NCI-H2107 (cell line): ENCODE results near the gene ADAM12.

Experiments
- DNase-seq: peaks from one replicate; lab custom pipeline; 2025; lab: John Stamatoyannopoulos, UW

The ADAM12 gene

DNA sequence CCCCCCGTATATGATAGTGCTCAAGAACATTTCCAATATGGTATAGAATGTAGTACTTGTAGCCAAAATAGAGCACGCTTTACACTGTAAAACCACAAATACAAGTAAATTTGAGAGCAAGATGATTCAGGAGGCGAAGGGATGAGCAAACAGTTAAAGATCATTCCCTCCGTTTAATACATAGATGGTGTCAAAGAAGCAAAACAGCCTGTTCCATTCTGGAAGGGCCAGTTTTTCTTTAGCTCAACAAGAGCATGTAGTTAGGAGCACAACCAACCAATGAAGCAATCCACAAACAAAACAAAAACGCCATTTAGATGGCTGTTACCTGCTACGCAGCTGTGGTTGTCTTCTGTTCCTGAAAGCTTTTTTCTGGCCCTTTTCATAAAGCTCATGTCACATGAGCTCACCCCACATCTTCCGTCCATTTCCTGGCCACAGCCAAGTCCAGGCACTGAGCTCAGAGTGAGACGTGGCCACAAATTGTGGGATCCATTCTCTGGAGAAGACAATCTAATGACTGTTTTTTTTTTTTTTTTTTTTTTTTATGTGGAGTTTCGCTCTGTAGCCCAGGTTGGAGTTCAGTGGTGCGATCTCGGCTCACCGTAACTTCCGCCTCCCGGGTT lies 306.3 kb downstream of the ADAM12 start:
- DNase-seq = no peak

- DNase-seq = no peak
Measured at GRCh38 chr10:126080879-126081411, 307.3 kb downstream of the ADAM12 start.

GRCh38 chr10:126080291-126080825 lies 307.9 kb downstream of the ADAM12 start:
- no peak for DNase-seq

- no peak for DNase-seq
Measured at GRCh38 chr10:126075009-126075408, 313.3 kb downstream of the ADAM12 start.

- DNase-seq = no peak
Measured at GRCh38 chr10:126074291-126074690, 314.0 kb downstream of the ADAM12 start.

DNA sequence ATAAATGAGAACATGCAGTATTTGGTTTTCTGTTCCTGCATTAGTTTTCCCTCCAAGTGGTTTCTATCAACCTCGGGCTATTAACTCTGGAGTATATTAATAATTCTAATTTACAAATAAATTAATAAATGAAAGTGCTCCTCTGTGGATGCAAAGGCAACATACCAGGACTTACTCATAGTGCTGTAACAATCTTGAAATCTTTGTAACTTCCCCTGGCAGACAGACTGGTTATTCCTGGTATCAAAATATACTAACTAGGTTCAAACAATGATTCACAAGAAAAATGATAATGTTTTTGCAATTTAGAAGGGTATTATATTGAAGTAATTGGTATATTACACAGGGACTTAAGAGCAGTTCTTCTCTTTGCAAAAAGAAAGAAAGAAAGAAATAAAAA lies 314.7 kb downstream of the ADAM12 start:
- DNase-seq = no peak

- no peak for DNase-seq
Measured at GRCh38 chr10:126072622-126073021, 315.7 kb downstream of the ADAM12 start.

- DNase-seq = no peak
Measured at GRCh38 chr10:126070476-126071215, 317.6 kb downstream of the ADAM12 start.

GRCh38 chr10:126068322-126068721 lies 320.0 kb downstream of the ADAM12 start:
- no peak for DNase-seq

GRCh38 chr10:126066456-126066855 lies 321.8 kb downstream of the ADAM12 start:
- no peak for DNase-seq

- DNase-seq = no peak
Measured at GRCh38 chr10:126065751-126066377, 322.4 kb downstream of the ADAM12 start.

GRCh38 chr10:126064512-126064911 lies 323.8 kb downstream of the ADAM12 start:
- no peak for DNase-seq

- DNase-seq = no peak
Measured at GRCh38 chr10:126063353-126063791, 324.9 kb downstream of the ADAM12 start.

DNA sequence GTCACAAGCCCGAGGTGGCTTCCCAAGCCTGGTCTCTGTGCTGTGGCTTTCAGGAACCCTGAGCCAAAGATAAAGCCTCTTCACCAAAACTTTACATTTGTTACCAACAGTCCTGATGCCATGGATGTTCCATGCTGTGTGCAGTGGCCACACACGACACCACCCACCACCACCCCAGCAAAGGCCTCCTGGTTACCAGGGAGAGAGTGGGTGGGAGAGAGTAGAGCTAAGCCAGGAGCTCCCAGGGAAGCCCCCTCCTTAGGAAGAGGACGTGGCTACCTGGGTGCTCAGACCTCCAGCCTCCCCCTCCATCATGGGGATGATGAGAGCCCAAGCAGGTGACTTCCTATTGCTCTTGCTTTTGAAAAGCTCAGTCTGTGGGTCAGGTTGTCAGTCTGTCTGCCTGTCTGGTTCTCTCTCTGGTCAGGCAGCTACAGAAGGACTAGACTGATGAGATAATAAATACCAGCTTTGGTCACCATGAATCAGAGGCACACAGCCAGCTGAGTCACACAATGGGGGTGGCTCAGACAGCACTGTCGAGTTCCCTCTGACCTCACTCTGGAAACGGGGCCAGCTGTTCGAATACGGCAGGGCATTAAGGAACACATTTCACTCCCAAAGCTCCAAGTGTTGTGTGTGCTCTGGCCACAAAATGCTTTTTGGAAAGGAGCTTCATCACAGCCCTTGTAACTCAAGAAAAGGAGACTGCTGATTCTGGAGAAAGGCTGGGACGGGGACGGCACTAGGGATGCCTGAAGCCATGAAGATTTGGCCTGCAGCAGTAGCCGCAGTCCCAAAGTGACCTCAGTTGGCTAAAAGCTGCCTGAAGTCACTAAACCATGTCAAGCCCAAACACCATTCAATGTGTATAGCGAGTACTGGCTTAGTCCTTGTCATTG lies 325.9 kb downstream of the ADAM12 start:
- no peak for DNase-seq

- no peak for DNase-seq
Measured at GRCh38 chr10:126061526-126061925, 326.8 kb downstream of the ADAM12 start.

DNA sequence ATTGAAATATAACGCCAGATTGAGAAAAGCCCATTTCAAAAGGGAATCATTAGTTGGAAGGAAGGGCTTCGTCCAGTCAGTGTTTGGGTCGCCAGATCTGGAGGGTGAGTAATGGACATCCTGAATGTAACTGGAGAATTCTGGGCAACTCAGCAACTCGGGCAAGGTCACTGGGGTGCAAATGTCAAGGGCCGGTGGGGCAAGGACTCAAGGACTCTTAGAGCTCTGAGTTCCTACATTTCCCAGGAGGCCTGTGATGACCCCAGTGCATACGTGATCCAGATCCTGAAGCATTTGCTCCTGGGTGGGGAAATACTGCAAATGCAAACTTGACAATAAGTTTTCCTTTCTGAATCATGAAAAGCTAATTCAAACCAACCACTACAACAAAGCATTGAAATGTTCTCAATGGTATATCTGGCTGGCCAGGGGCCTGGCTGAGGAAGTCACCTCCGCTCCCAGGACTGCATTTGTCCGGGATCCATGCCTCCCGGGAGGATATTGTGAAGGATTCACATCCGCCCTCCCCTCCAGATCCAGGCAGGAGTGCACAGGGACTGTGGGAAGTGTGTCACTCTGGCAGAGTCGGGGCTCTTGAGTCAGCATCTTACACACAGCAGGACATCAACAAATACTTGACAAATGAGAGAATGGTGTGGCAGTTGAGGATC lies 327.9 kb downstream of the ADAM12 start:
- no peak for DNase-seq

DNA sequence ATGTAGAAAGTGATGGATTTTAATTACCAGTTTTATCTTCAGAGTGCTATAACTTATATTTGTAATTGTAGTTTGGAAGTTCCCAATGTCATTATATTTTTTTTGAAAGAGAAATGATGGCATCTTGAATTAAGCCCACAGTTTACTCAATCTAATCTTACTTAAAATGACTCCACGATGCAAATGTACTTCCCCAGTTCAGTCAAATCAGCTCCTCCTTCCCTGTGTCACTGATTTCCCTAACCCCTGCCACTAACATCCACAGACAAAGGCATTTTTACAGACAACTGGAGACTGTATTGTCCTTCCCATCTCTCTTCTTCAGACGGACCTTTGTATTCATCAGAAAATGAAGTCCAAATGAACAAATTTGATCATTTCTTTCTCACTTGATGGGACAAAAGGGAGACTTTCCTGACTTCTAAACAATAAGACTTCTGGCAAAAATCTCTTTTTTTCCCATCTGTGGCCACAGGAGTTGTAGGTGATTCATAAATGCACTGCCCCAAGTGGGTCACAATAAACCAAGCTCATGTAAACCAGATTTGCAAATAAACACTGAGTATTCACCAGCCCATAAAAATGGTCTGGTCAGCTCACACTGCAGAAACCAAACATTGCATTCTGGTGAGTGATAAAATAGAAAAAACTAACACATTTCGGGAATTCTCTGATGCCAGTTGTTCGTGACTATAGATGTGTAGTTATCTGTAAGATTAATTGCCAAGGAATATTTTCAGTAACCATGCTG lies 329.0 kb downstream of the ADAM12 start:
- DNase-seq = no peak

GRCh38 chr10:126058507-126058906 lies 329.8 kb downstream of the ADAM12 start:
- DNase-seq = no peak

GRCh38 chr10:126058104-126058503 lies 330.2 kb downstream of the ADAM12 start:
- DNase-seq = no peak

DNA sequence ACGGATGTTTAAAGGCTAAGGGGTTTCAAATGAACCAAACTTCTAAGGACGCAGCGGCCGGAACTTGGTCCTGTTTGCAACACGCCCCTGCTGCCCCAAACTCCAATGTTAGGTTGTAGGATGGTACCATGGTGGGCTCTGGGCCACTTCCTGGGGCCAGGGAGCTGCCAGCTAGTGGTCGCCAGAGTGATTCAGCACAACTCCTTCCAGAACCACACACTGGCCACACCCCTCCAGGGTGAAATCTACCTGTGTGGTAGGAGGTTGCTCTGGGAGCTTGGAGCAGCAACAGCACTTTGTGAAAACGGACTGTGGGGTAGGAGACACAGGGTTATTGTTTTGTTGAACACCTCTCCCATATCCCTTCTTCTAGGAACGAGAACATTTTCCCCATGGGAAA lies 330.8 kb downstream of the ADAM12 start:
- DNase-seq = no peak
